PC-3 (cell line): Measurements from ENCODE around the gene TPRX1.

ENCODE experiments used
- EZH2 ChIP-seq: fragments of 300-600 bp; sonication (generic); IDR thresholded peaks from one replicate; pipeline ENCODE4 v1.6.1; 2017; ENCODE audit warnings: antibody characterized with exemption, mild to moderate bottlenecking, low read length; ENCODE audit not compliant: unreplicated experiment
- EZH2phosphoT487 ChIP-seq: fragments of 300-600 bp; sonication (generic); IDR thresholded peaks from 2 replicates; pipeline ENCODE4 v1.6.1; 2018; ENCODE audit warnings: mild to moderate bottlenecking, antibody characterized with exemption, low read length, borderline replicate concordance
- TF ChIP-seq, protein P1 (sequence below): fragments of 300-600 bp; sonication (generic); conservative IDR thresholded peaks from 2 replicates; pipeline ENCODE4 v1.5.1; 2017; ENCODE audit warnings: antibody characterized with exemption, low read depth, mild to moderate bottlenecking, low read length

GRCh38 chr19:47778954-47779351 lies 25.4 kb downstream of the TPRX1 start:
- TF ChIP-seq, protein P1, sequence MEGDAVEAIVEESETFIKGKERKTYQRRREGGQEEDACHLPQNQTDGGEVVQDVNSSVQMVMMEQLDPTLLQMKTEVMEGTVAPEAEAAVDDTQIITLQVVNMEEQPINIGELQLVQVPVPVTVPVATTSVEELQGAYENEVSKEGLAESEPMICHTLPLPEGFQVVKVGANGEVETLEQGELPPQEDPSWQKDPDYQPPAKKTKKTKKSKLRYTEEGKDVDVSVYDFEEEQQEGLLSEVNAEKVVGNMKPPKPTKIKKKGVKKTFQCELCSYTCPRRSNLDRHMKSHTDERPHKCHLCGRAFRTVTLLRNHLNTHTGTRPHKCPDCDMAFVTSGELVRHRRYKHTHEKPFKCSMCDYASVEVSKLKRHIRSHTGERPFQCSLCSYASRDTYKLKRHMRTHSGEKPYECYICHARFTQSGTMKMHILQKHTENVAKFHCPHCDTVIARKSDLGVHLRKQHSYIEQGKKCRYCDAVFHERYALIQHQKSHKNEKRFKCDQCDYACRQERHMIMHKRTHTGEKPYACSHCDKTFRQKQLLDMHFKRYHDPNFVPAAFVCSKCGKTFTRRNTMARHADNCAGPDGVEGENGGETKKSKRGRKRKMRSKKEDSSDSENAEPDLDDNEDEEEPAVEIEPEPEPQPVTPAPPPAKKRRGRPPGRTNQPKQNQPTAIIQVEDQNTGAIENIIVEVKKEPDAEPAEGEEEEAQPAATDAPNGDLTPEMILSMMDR = no peak
- no peak for TF ChIP-seq EZH2phosphoT487
- no peak for TF ChIP-seq EZH2
